Natural killer cell treated with Interleukin-12 subunit alpha and Interleukin-12 subunit beta and Interleukin-15 and Interleukin-18, amount 100 ng/mL, for 72 hours (primary cell): Measurements from ENCODE around the gene SLC16A6. TPM values are rescaled to one million over a fixed set of nuclear protein-coding genes. Genes with fewer than 3 reads are reported as not detected.
A peak's percentile ranks its signal among the peaks of the same experiment; 100 is the strongest.
"Not testable (repeated sequence)": the region's sequence is repeated elsewhere in the genome, so short reads cannot be mapped to it uniquely, and the experiment has no call there.

Source experiments
- ATAC-seq, 2 donors: fragments of 150-1000 bp; cut with Tn5 transposase in 1 of 2; sonication (Bioruptor Pico), chemical (Tn5 transposase) in 1 of 2; 2 replicates each; pipeline ENCODE4 v1.10.0; 2021
- DNase-seq: peaks from one replicate; pipeline ENCODE4 v3.0.0; 2022; ENCODE audit warnings: low spot score
- H3K27ac Mint-ChIP-seq, 2 donors: 1 replicate in 1 of 2; 2 replicates in 1 of 2; pipeline ENCODE4 v1.8.0; 2022; ENCODE audit warnings: mixed read lengths in 2 of 2, mild to moderate bottlenecking in 1 of 2, moderate library complexity in 1 of 2
- H3K27me3 Mint-ChIP-seq, 2 donors: 1 replicate in 1 of 2; 2 replicates in 1 of 2; pipeline ENCODE4 v1.8.0; 2022; ENCODE audit warnings: mixed read lengths in 2 of 2
- H3K36me3 Mint-ChIP-seq: one replicate; pipeline ENCODE4 v1.8.0; 2022; ENCODE audit warnings: mixed read lengths
- H3K4me1 Mint-ChIP-seq, 2 donors: 1 replicate in 1 of 2; 2 replicates in 1 of 2; pipeline ENCODE4 v1.8.0; 2022; ENCODE audit warnings: low read depth in 2 of 2, mixed read lengths in 2 of 2, mild to moderate bottlenecking in 1 of 2
- H3K4me3 Mint-ChIP-seq: one replicate; pipeline ENCODE4 v1.8.0; 2022; ENCODE audit warnings: mixed read lengths
- H3K9me3 Mint-ChIP-seq: 2 replicates; pipeline ENCODE4 v1.8.0; 2022; ENCODE audit warnings: mixed read lengths
- total RNA-seq, 2 donors: library from RNA; stranded (reverse); gene quantifications; one replicate each; pipeline ENCODE4 v1.2.3, GENCODE V29; 2022

The SLC16A6 gene
- total RNA-seq, 2 donors from 2014 or later: 2.4 to 5.8 TPM

DNA sequence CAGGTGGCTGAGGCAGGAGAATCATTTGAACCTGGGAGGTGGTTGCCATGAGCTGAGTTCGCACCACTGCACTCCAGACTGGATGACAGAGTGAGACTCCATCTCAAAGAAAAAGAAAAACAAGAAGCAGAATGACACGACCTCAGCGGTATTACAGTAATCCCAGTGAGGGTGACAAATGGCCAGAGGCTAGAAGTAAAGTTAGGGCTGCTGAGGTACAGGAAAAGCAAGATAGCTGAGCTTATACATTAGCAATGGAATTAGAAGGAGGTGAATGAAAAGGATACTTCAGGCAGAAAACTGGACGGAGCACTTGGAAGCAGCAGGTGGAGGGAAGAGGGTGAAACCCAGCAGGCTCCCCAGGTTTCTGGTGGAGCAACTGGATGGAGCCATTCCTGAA, 69.1 kb downstream of the SLC16A6 start:
- Mint-ChIP-seq H3K36me3 (no peaks in the 10 kb centered on the region), H3K4me3 (peak overlapping the region; percentile 94), H3K4me1 (peaks cover 27 to 49% of the 10 kb centered on the region in 2 donors), H3K27ac (peak overlapping the region; percentile 3 to 83), H3K9me3 (no peaks in the 10 kb centered on the region), H3K27me3 (no peaks in the 10 kb centered on the region)
- ATAC-seq (no peak), DNase-seq (no peak)

DNA sequence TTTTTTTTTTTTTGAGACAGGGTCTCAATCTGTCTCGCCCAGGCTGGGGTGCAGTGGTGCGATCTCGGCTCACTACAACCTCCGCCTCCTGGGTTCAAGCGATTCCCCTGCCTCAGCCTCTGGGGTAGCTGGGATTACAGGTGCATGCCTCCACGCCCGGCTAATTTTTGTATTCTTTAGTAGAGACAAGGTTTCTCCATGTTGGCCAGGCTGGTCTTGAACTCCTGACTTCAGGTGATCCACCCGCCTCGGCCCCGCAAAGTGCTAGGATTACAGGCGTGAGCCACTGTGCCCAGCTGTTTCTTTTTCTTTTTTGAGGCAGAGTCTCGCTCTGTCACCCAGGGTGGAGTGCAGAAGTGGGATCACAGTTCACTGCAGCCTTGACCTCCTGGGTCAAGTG, 70.1 kb downstream of the SLC16A6 start:
- not testable (repeated sequence) for DNase-seq, H3K36me3 Mint-ChIP-seq, ATAC-seq, H3K9me3 Mint-ChIP-seq, H3K27me3 Mint-ChIP-seq
- Mint-ChIP-seq H3K4me1 (peaks cover 27 to 49% of the 10 kb centered on the region in 2 donors), H3K4me3 (peak overlapping the region; percentile 94), H3K27ac (peak overlapping the region; percentile 3 to 83)

DNA sequence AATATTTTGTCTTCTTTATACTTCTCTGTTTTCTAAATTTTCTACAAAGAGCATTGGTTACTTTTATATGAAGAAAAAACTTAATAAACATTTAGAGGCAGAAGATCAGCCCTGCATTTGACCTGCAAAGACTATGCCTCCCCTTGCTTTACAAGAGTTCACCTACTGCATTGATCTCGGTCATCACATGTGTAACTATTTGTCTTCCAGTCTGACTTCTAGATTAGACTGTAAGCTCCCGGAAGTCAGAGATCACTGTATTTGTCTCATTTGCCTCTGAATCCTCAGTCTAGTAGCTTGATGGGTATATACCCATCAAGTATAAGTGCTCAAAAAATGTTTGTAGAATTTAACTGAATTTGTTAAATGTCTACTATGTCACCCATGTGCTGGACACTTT, 70.7 kb downstream of the SLC16A6 start:
- H3K36me3 Mint-ChIP-seq, DNase-seq, ATAC-seq, H3K9me3 Mint-ChIP-seq, H3K27me3 Mint-ChIP-seq: not testable (repeated sequence)
- Mint-ChIP-seq H3K4me3 (peak overlapping the region; percentile 94), H3K4me1 (peaks cover 27 to 47% of the 10 kb centered on the region in 2 donors), H3K27ac (peak overlapping the region; percentile 3 to 83)

DNA sequence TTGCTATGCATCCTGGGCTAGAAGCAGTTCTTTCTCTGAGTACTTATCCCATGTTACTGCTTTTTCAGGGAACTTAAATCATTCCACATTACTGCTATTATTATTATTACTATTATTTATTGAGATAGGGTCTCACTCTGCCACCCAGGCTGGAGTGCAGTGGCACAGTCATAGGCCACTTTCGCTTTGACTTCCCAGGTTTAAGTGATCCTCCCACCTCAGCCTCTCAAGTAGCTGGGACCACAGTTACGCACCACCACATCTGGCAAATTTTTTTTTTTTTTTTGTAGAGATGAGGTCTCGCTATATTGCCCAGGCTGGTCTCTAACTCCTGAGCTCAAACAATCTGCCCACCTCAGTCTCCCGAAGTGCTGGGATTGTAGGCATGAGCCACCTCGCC, 71.5 kb downstream of the SLC16A6 start:
- peaks cover 23 to 45% of the 10 kb centered on the region in 2 donors for H3K4me1 Mint-ChIP-seq
- peak in 1 of 2 donors; percentile 74 for ATAC-seq

More for the DNA sequence above, 71.5 kb downstream of the SLC16A6 start:
- peak overlapping the region; percentile 3 to 83 for H3K27ac Mint-ChIP-seq
- H3K4me3 Mint-ChIP-seq: peak overlapping the region; percentile 94
- not testable (repeated sequence) for DNase-seq, H3K9me3 Mint-ChIP-seq, H3K27me3 Mint-ChIP-seq, H3K36me3 Mint-ChIP-seq

Other genes with a start within 250 kb of the SLC16A6 start
- 10 to 100 TPM; 47.1 to 62.2 TPM for gene AMZ2, start 43.1 kb downstream of the SLC16A6 start, total RNA-seq
- gene ARSG, start 368 bp upstream of the SLC16A6 start, total RNA-seq: 1 to 10 TPM; 2.4 to 4.7 TPM
- 10 to 100 TPM; 26.5 to 39.1 TPM for gene WIPI1, start 166.4 kb upstream of the SLC16A6 start, total RNA-seq
- 100 to 1,000 TPM; 154 to 230 TPM for gene PRKAR1A, start 221.3 kb upstream of the SLC16A6 start, total RNA-seq